ENCODE measurements around the gene MCTP1. TPM values are rescaled to one million over a fixed set of nuclear protein-coding genes. Genes with fewer than 3 reads are reported as not detected.

MCTP1 gene
- total and polyA plus RNA-seq, 10 of the 15 experiments (the other 5 are each of a cell fraction or from before 2014, with no cell fraction given), result 12.6 to 45.9 (median 18.8) TPM

GRCh38 chr5:94731471-94731870 lies 553.4 kb downstream of the MCTP1 start:
- Histone ChIP-seq H3K9ac (ENCODE audit: control insufficient read depth, insufficient read depth, low read length) (no peak overlapping the region), H3K27me3 (replicated peaks in 1 of 2; ENCODE audit: control insufficient read depth in 2 of 2, insufficient read depth in 2 of 2, low read length in 1 of 2) (no peaks in the 10 kb centered on the region), H3K4me2 (ENCODE audit: control insufficient read depth, insufficient read depth) (no peak overlapping the region), H3K27ac (ENCODE audit: control insufficient read depth, insufficient read depth) (no peak overlapping the region), H3K79me2 (ENCODE audit: control insufficient read depth, insufficient read depth, low read length) (no peaks in the 10 kb centered on the region), H4K20me1 (ENCODE audit: control insufficient read depth, insufficient read depth) (no peaks in the 10 kb centered on the region), H3K4me3 (no peak overlapping the region), H3K4me1 (ENCODE audit: control insufficient read depth, insufficient read depth, low read length) (no peaks in the 10 kb centered on the region), H3K36me3 (ENCODE audit: control insufficient read depth in 2 of 2, insufficient read depth in 2 of 2, low read length in 1 of 2) (no peaks in the 10 kb centered on the region), H2AFZ (ENCODE audit: control insufficient read depth, low read depth, low read length) (no peak overlapping the region), H3K9me3 (replicated peaks; ENCODE audit: control insufficient read depth, insufficient read depth, low read length) (no peaks in the 10 kb centered on the region)
- ChIA-PET RAD21 (ENCODE audit: unreplicated experiment) (no interaction called here), CTCF (interaction anchor here (0.6 to 2.5 kb wide), 8 partner anchors 9 to 207 kb away, joined by 3 to 13 read pairs (median 4); no protein-coding TSS in a partner anchor), POLR2A (interaction anchor here (1.1 kb wide), 1 partner anchor 24 kb away, joined by 4 read pairs; no protein-coding TSS in a partner anchor), SMC1A (ENCODE audit: uncharacterized antibody, unreplicated experiment) (interaction anchor here (0.6 to 1.7 kb wide), 5 partner anchors 10 to 426 kb away, joined by 3 to 5 read pairs (median 3); no protein-coding TSS in a partner anchor)
- no TSS peak for BruUV-seq (replicated peaks)
- in situ Hi-C loops (cut with MboI) (no loop called here), intact Hi-C loops (cut with micrococcal nuclease; ENCODE audit: unreplicated experiment) (no loop called here)
- ATAC-seq, result no peak
- DNase-seq (ENCODE audit: low read depth, low spot score), result no peak
- TF ChIP-seq LARP7 (IDR thresholded peaks at IDR 0.05) (no peak), DPF2 (IDR thresholded peaks at IDR 0.05) (no peak), NRF1 (conservative IDR thresholded peaks at IDR 0.05; ENCODE audit: low read depth, low read length) (no peak), CEBPB (IDR thresholded peaks at IDR 0.05; ENCODE audit: borderline replicate concordance in 1 of 2, low read depth in 2 of 2, low read length in 2 of 2) (no peak), ZSCAN29 (IDR thresholded peaks at IDR 0.05) (no peak), MEF2B (IDR thresholded peaks at IDR 0.05; ENCODE audit: partially characterized antibody, poor library complexity, severe bottlenecking) (no peak), IRF3 (IDR thresholded peaks at IDR 0.05) (no peak), FOXM1 (IDR thresholded peaks at IDR 0.05; ENCODE audit: low read depth, low read length) (no peak), ZNF622 (IDR thresholded peaks at IDR 0.05) (no peak), YBX1 (IDR thresholded peaks at IDR 0.05) (no peak)
- TF ChIP-seq, protein P1, sequence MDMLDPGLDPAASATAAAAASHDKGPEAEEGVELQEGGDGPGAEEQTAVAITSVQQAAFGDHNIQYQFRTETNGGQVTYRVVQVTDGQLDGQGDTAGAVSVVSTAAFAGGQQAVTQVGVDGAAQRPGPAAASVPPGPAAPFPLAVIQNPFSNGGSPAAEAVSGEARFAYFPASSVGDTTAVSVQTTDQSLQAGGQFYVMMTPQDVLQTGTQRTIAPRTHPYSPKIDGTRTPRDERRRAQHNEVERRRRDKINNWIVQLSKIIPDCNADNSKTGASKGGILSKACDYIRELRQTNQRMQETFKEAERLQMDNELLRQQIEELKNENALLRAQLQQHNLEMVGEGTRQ (IDR thresholded peaks at IDR 0.05; ENCODE audit: borderline replicate concordance, low read depth, low read length), result no peak
- TF ChIP-seq, protein P2, sequence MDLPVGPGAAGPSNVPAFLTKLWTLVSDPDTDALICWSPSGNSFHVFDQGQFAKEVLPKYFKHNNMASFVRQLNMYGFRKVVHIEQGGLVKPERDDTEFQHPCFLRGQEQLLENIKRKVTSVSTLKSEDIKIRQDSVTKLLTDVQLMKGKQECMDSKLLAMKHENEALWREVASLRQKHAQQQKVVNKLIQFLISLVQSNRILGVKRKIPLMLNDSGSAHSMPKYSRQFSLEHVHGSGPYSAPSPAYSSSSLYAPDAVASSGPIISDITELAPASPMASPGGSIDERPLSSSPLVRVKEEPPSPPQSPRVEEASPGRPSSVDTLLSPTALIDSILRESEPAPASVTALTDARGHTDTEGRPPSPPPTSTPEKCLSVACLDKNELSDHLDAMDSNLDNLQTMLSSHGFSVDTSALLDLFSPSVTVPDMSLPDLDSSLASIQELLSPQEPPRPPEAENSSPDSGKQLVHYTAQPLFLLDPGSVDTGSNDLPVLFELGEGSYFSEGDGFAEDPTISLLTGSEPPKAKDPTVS (IDR thresholded peaks at IDR 0.05; ENCODE audit: low read depth, low read length), result no peak
- TF ChIP-seq, protein P3, sequence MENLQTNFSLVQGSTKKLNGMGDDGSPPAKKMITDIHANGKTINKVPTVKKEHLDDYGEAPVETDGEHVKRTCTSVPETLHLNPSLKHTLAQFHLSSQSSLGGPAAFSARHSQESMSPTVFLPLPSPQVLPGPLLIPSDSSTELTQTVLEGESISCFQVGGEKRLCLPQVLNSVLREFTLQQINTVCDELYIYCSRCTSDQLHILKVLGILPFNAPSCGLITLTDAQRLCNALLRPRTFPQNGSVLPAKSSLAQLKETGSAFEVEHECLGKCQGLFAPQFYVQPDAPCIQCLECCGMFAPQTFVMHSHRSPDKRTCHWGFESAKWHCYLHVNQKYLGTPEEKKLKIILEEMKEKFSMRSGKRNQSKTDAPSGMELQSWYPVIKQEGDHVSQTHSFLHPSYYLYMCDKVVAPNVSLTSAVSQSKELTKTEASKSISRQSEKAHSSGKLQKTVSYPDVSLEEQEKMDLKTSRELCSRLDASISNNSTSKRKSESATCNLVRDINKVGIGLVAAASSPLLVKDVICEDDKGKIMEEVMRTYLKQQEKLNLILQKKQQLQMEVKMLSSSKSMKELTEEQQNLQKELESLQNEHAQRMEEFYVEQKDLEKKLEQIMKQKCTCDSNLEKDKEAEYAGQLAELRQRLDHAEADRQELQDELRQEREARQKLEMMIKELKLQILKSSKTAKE (IDR thresholded peaks at IDR 0.05; ENCODE audit: low read depth, poor library complexity, severe bottlenecking), result no peak
- FAIRE-seq, result no peak
- WGBS (ENCODE audit: insufficient coverage, insufficient replicate concordance, low lambda C conversion rate, missing lambda C conversion rate), result 0% methylated on average over 1 of the region's 1 CpG

Measured in GM12878 (cell line).